ENCODE measurements around the gene RIMS4. TPM values are rescaled to one million over a fixed set of nuclear protein-coding genes. Genes with fewer than 3 reads are reported as not detected.
A peak's percentile ranks its signal among the peaks of the same experiment; 100 is the strongest.
"Not testable (repeated sequence)": the region's sequence is repeated elsewhere in the genome, so short reads cannot be mapped to it uniquely, and the experiment has no call there.

The RIMS4 gene
- total RNA-seq, 1 donor from 2014 or later, result not detected

DNA sequence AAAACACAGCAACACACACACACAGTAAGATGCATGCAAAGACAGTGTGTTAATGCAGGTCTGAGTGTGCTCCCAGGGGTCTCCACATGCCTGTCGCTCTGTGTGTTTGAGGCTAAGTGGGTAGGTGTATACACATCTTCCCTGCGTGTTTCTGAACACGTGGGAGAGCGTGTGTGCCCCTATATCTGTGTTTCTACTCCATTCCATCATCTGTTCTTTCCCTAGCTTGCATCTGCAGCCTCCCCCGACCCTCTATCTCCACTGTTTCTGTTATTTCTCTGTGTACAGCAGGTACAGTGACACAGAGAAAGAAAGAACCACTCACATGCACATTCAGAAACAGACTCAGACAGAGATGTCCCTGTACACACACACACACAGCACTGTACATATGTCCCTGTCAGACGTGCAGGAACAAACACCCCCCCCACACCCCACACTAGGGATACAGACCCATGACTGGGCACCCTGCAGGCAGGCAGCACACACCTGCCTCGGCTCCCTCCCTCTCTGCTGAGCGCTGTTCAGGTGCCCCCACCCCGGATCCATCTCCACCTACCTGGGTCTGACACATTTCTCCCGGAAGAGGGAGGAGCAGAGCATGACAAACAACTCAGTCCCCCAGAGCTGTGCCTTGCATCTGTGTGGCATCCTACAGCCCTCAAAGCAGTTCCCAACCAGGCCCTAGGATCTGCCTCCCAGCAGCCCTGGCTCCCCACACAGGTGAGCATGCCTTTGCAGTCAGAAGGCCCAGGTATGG, 37.1 kb downstream of the RIMS4 start:
- H3K4me1 Mint-ChIP-seq, result no peaks in the 10 kb centered on the region
- no peak overlapping the region for H3K4me3 Mint-ChIP-seq
- no peak for DNase-seq
- H3K9me3 Mint-ChIP-seq, result no peaks in the 10 kb centered on the region
- intact Hi-C loops (cut with micrococcal nuclease), result no loop called here
- no peak overlapping the region for H3K27ac Mint-ChIP-seq
- no peaks in the 10 kb centered on the region for H3K36me3 Mint-ChIP-seq (ENCODE audit: low read depth)
- H3K27me3 Mint-ChIP-seq, result peaks cover 6% of the 10 kb centered on the region

DNA sequence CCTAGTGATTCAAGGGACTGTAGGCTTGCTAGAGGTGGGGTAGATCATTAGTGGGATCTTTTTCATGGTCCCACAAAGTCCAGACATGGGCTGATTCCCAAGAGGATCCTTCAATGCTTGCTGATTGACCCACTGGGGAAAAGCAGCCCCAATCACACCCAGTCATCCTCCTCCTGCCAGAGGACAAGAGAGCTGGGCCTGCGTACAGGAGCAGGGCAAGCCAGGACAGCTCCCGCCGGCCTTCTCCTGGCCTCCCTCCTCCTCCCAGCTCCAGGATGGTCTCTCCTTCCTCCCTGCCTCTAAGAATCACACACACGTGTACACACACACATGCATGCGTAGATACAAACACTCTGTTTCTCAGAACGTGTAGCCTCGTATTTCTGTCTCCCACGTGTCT, 37.7 kb downstream of the RIMS4 start:
- H3K9me3 Mint-ChIP-seq, result no peaks in the 10 kb centered on the region
- no peak overlapping the region for H3K4me3 Mint-ChIP-seq
- H3K27ac Mint-ChIP-seq, result no peak overlapping the region
- no peaks in the 10 kb centered on the region for H3K4me1 Mint-ChIP-seq
- DNase-seq, result no peak
- H3K36me3 Mint-ChIP-seq (ENCODE audit: low read depth), result no peaks in the 10 kb centered on the region
- intact Hi-C loops (cut with micrococcal nuclease), result no loop called here
- H3K27me3 Mint-ChIP-seq, result peaks cover 6% of the 10 kb centered on the region

DNA sequence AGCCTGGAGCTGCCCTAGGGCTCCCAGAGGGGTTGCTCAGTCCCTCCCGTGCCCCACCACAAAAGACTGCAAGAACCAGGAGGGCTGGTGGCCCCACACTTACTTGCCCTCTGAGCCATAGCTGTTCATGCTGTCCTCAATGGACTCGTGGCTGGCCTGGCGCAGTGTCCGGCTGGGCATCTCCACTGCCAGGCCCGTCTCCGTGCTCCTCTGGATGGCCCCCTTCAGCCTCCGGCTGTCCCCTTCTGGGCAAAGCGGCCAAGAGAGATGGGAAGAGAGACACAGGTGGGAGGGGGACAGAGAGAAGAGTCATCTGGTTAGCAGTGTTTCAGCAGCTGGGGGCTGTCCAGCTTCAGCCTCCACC, 39.2 kb downstream of the RIMS4 start:
- H3K4me3 Mint-ChIP-seq, result no peak overlapping the region
- peaks cover 6% of the 10 kb centered on the region for H3K27me3 Mint-ChIP-seq
- no peaks in the 10 kb centered on the region for H3K4me1 Mint-ChIP-seq
- DNase-seq, result no peak
- H3K36me3 Mint-ChIP-seq (ENCODE audit: low read depth), result no peaks in the 10 kb centered on the region
- H3K27ac Mint-ChIP-seq, result no peak overlapping the region
- intact Hi-C loops (cut with micrococcal nuclease), result no loop called here
- H3K9me3 Mint-ChIP-seq, result no peaks in the 10 kb centered on the region

DNA sequence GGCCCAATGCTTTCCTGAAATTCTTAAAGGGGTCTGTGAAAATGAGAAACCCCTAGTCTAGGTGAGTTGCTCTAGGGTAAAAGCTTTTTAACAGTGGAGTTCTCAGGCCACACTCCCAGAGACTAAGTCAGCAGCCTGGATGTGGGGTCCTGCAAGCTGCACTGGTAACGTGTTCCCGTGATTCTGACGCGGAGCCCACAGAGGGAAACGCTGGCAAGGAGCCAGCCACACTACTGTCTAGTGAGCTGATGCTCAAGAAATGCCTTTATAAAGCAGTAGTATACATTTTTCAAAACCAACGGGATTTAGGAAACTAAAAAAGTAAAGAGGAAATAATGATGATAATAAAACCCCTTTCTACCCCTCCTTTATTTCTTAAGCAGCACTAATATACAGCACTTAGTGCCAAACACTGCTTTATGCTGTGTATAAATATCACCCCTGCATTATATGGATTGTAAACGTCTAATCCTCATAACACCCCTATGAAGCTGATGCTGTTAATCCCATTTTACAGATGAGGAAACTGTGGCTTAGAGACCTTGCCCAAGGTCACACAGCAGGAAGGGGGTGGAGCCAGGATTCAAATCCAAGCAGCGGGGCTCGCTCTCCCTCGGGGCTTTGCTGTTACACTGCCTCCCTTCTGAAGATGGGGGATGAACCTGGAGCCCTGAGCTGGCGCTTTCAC, 39.7 kb downstream of the RIMS4 start:
- H3K9me3 Mint-ChIP-seq, result no peaks in the 10 kb centered on the region
- H3K36me3 Mint-ChIP-seq (ENCODE audit: low read depth), result no peaks in the 10 kb centered on the region
- H3K4me3 Mint-ChIP-seq, result no peak overlapping the region
- H3K27ac Mint-ChIP-seq, result no peak overlapping the region
- no peaks in the 10 kb centered on the region for H3K4me1 Mint-ChIP-seq
- intact Hi-C loops (cut with micrococcal nuclease), result no loop called here
- H3K27me3 Mint-ChIP-seq, result peaks cover 8% of the 10 kb centered on the region
- DNase-seq, result no peak

DNA sequence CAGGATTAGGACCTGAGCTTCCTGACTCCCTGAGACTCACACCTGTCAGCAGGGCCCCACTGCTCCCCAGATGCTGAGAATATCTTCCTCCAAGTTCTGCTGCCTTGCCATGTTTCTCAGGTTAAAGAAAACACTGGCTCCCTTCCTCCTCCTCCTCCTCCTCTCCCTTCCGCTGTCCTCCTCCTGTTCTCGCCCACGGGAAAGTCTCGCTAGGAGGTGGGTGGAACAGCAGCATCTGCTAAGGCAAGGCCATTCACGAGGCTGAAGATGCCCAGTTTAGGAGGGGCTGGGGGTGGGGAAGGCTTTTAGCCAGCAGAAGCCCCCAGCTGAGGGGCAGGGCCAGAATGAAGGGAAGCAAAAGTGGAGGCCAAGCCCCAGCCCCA, 40.9 kb downstream of the RIMS4 start:
- DNase-seq, result no peak
- intact Hi-C loops (cut with micrococcal nuclease), result no loop called here
- no peak overlapping the region for H3K4me3 Mint-ChIP-seq
- no peaks in the 10 kb centered on the region for H3K36me3 Mint-ChIP-seq (ENCODE audit: low read depth)
- peaks cover 10% of the 10 kb centered on the region for H3K27me3 Mint-ChIP-seq
- H3K4me1 Mint-ChIP-seq, result no peaks in the 10 kb centered on the region
- H3K9me3 Mint-ChIP-seq, result no peaks in the 10 kb centered on the region
- H3K27ac Mint-ChIP-seq, result no peak overlapping the region

DNA sequence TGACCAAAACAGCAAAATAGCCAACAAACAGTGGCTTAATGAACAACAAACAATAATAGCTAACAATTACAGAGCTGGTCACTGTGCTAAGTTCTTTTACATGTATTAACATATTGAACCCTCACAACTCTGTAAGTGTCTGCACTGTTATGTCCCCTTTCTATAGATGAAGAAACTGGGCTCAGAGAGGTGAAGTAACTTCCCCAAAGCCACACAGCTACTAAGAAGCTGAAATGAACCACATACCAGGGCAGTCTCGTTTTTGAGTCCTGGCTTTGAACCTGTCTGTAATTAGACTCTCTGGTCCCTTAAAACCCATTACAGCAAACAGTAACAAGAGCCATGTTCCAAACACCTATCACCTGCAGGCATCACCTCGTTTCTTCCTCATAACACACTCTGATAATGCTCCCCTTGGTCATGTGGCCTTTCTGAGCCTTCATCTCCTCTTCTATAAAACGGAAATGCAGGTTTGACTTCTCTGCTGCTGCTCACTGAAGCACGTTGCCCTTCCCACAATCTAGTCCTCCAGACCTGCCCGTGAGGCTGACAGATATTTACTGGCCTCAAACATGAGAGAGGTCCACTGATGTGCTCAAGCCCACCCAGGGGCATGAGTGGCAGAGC, 41.4 kb downstream of the RIMS4 start:
- Mint-ChIP-seq H3K4me3 (no peak overlapping the region), H3K27ac (no peak overlapping the region), H3K36me3 (ENCODE audit: low read depth) (no peaks in the 10 kb centered on the region), H3K9me3 (no peaks in the 10 kb centered on the region), H3K27me3 (peaks cover 13% of the 10 kb centered on the region), H3K4me1 (no peaks in the 10 kb centered on the region)
- no peak for DNase-seq
- intact Hi-C loops (cut with micrococcal nuclease), result no loop called here

DNA sequence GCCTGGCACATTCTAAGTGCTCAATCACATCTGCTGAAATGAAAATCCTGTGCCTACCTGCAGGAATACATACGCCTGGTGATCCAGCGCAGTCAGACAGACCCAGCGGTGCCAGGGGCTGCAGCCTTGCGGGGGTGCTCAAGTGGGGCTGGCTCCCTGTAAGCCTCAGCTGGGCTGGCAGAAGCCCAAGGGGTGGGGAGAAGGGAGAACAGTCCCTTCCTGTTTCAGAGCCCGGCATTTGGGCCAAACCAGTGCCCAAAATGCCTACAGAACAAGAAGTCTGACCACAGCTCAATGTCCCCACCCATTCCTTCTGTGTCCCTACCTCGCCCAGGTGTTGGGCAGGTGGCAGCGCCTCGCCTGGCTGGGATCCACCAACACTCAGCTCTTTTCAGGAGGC, 42.1 kb downstream of the RIMS4 start:
- H3K4me1 Mint-ChIP-seq, result no peaks in the 10 kb centered on the region
- H3K27me3 Mint-ChIP-seq, result peaks cover 16% of the 10 kb centered on the region
- no peak overlapping the region for H3K27ac Mint-ChIP-seq
- intact Hi-C loops (cut with micrococcal nuclease), result no loop called here
- H3K36me3 Mint-ChIP-seq (ENCODE audit: low read depth), result no peaks in the 10 kb centered on the region
- DNase-seq, result no peak
- H3K4me3 Mint-ChIP-seq, result no peak overlapping the region
- H3K9me3 Mint-ChIP-seq, result no peaks in the 10 kb centered on the region

DNA sequence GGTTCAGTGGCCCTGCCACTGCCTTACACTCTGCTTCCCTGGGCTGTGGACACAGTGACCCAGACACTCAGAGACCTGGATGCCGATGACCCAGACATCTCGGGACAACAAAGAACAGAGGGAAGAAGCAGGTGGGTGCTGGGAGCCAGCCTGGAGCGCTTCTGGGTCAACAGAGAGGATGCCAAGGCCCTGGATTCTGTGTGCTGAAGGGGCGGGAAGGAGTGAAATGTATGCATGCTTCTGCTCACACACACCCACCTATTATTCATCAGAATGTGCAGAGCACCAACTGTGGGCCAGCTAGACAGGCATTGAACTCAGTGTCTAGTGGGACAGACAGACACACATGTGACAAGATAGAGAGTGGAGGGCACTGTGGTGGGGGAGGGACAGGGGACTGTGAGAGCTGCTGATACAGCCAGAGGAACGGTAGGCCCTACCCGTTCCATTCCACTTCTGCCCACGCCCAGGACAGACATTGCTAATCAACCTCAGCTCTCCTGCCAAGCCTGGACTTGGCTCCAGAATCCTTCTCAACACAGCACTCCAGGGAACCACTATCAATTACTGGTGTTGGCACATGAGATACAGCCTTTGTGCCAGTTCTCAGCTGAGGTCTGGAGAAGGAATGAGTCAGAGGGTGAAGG, 44.5 kb downstream of the RIMS4 start:
- peaks cover 14% of the 10 kb centered on the region for H3K27me3 Mint-ChIP-seq
- no peak overlapping the region for H3K27ac Mint-ChIP-seq
- intact Hi-C loops (cut with micrococcal nuclease), result no loop called here
- DNase-seq, result no peak
- no peaks in the 10 kb centered on the region for H3K36me3 Mint-ChIP-seq (ENCODE audit: low read depth)
- no peak overlapping the region for H3K4me3 Mint-ChIP-seq
- no peaks in the 10 kb centered on the region for H3K9me3 Mint-ChIP-seq
- H3K4me1 Mint-ChIP-seq, result no peaks in the 10 kb centered on the region

DNA sequence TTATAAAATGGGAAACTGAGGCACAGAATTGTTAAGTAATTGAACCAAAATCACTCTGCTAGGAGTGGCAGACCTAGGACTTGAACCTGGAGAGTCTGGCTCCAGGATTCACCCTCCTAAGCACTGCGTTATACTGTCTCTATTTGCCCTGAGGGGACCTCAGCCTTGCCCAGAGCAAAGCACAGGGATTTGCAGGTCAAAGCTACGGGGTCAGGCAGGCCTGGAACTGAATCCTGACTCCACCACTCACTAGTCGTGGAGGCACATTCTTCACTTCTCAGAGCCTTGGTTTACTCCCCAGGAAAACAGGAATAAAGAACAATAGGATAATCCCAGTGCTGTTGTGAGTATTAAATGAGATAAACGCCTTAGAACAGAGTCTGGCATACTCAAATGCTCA, 45.3 kb downstream of the RIMS4 start:
- DNase-seq, result no peak
- H3K9me3 Mint-ChIP-seq, result no peaks in the 10 kb centered on the region
- peaks cover 14% of the 10 kb centered on the region for H3K27me3 Mint-ChIP-seq
- intact Hi-C loops (cut with micrococcal nuclease), result no loop called here
- no peaks in the 10 kb centered on the region for H3K4me1 Mint-ChIP-seq
- H3K27ac Mint-ChIP-seq, result no peak overlapping the region
- H3K36me3 Mint-ChIP-seq (ENCODE audit: low read depth), result no peaks in the 10 kb centered on the region
- H3K4me3 Mint-ChIP-seq, result no peak overlapping the region

DNA sequence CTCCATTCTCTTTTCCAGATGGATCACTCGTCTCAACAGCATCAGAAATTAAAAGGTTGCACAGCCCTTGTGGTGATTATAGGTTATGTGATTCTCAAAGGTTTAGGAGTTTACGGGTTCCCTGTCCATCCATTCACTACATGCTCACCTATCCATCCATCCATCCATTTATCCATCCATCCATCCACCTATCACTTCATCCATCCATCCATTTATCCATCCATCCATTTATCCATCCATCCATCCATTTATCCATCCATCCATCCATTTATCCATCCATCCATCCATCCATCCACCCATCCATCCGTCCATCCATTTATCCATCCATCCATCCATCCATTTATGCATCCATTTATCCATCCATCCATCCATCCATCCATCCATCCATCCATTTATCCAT, 46.5 kb downstream of the RIMS4 start:
- H3K4me1 Mint-ChIP-seq; intact Hi-C loops (cut with micrococcal nuclease); H3K4me3 Mint-ChIP-seq; DNase-seq; H3K9me3 Mint-ChIP-seq; H3K36me3 Mint-ChIP-seq (ENCODE audit: low read depth): not testable (repeated sequence)
- Mint-ChIP-seq H3K27ac (peak overlapping the region; percentile 17), H3K27me3 (peaks cover 15% of the 10 kb centered on the region)

DNA sequence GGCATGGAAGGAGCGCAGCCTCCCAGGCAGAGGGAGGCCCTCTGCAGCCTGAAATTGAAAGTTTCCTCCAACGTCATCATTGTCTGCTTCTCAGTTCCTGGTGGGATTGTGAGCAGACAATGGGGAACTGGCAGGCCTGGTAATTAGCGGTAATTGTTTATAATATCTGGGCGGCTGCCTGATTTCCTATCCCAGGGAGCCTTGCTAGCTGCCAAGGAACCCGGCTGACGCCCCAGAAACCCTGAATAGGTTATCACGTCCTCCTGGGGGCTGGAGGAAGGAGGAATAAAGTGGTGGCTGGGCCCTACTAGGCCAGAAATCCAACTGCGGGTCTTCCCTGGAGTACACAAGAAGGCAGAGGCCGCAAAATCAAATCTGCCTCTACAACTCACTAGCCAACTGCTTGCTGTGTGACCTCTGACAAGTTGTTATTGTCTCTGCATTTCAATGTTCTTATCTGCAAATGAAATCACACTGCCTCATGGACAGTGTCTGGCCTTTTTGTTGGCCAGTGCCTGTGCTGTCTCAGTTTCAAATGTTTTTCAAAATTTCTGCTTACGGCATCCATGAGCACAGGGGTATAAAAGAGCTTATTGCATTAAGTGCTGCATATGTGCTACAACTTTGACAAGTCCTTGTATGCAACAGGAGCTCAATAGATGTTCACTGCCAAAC, 47.7 kb downstream of the RIMS4 start:
- no peak overlapping the region for H3K4me3 Mint-ChIP-seq
- H3K36me3 Mint-ChIP-seq (ENCODE audit: low read depth), result no peaks in the 10 kb centered on the region
- H3K9me3 Mint-ChIP-seq, result no peaks in the 10 kb centered on the region
- H3K27ac Mint-ChIP-seq, result no peak overlapping the region
- no peaks in the 10 kb centered on the region for H3K4me1 Mint-ChIP-seq
- intact Hi-C loops (cut with micrococcal nuclease), result no loop called here
- no peak for DNase-seq
- peaks cover 15% of the 10 kb centered on the region for H3K27me3 Mint-ChIP-seq

DNA sequence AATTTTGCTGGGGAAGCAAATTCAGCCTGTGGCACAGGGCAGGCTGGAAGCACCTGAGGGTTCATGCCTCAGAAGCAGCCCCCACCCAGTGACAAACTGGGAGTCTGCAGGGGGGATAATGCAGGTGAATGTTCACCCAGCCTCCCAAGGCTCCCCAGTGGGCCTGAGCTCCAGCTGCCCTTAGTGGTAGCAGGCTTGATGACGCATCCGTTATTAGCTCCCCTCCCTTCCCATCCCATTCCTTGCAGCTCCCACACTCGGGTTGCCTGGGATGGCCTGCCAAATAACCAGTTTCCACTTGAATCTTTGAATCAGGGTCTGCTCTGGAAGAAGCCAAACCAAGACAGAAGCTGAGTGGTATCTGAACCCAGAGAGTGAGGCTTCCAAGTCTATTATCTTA, 48.9 kb downstream of the RIMS4 start:
- DNase-seq, result no peak
- H3K27me3 Mint-ChIP-seq, result peaks cover 15% of the 10 kb centered on the region
- H3K9me3 Mint-ChIP-seq, result no peaks in the 10 kb centered on the region
- intact Hi-C loops (cut with micrococcal nuclease), result no loop called here
- H3K4me3 Mint-ChIP-seq, result no peak overlapping the region
- H3K27ac Mint-ChIP-seq, result no peak overlapping the region
- no peaks in the 10 kb centered on the region for H3K4me1 Mint-ChIP-seq
- H3K36me3 Mint-ChIP-seq (ENCODE audit: low read depth), result no peaks in the 10 kb centered on the region

DNA sequence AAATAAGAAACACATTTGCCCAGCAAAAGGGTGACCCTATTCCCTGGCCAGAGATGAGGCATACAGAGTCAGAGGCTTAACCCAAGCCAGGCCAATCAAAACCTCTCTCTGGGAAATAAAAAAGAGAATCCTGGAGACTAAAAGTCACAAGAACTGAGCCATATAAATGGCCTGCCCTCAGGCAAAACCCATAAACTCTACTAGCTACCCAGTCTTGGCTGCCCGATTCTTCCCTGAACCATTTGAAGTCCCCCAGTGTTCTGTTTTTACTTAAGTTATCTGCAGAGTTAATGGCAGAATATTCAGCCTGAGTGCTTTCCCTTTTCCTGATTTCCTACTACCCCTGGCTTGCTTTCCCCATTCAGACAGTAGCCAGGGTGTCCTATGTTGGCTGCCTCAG, 50.8 kb downstream of the RIMS4 start:
- no peak for DNase-seq
- Mint-ChIP-seq H3K4me3 (no peak overlapping the region), H3K27me3 (peaks cover 11% of the 10 kb centered on the region), H3K27ac (no peak overlapping the region), H3K4me1 (no peaks in the 10 kb centered on the region), H3K36me3 (ENCODE audit: low read depth) (no peaks in the 10 kb centered on the region), H3K9me3 (no peaks in the 10 kb centered on the region)
- intact Hi-C loops (cut with micrococcal nuclease), result no loop called here

All from activated CD4-positive, alpha-beta T cell treated with anti-CD3 and anti-CD28 coated beads, Interleukin-2, amount 10 ng/mL, durations not matched to agents 24 days and 14 days (primary cell).